HG03432 (cell line): ENCODE measurements around the gene CCDC197.

Experiments used
- ATAC-seq: cut with Tn5 transposase; IDR thresholded peaks from one replicate; pipeline ENCODE4 v1.9.1; 2021; ENCODE audit warnings: mild to moderate bottlenecking, moderate library complexity; ENCODE audit not compliant: unreplicated experiment

The CCDC197 gene

DNA sequence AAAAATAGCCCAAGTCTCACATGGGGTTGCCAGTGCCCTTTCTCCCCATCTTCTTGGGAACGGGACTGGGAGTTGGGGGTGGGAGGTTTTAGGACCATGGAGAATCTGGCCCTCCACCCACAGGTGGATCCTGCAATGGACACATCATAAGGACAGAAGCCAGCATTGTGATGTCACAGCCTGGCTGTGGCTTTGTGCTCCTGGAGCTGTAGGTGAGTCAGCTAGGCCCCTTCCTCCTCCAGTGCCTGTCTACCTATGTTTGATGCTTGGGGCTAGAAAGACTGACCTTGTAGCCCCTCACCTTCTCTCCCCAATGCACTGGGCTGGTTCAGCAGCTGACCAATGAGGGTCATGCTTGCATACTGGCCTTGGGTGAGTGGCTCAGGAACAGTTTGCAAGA lies at the start of gene CCDC197:
CCDC197 (plus strand) TSS at position 220 of the 400 bp plus-strand sequence. CDS start 831 bp downstream, outside the sequence.
- ATAC-seq = no peak

DNA sequence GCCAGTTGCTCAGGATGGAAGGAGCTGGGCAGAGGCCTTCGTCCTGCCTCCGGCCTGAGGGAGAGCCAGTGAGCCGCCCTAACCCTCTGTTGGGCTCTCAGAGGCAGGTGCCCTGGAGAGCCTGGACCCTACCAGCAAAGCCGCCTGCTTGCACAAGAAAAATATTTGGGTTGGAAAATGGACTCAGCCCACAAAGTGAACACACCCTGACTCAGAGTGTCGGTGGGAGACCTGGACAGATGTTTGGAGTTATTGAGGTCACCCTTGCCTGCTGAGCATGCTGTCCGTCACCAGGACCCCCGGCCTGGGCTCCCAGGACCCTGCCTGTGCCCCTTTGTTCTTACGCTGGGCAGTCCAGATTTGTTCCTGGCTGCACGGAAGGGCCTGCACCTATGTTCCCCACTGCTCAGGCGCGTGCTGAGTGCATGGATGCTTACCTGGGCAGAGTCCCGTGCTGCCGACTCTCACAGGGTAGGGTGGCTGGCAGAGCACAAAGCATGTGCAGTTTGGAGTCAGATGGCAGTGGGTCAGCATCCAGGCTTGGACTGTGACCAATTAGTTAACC lies 47.5 kb upstream of the CCDC197 start:
- ATAC-seq = no peak

DNA sequence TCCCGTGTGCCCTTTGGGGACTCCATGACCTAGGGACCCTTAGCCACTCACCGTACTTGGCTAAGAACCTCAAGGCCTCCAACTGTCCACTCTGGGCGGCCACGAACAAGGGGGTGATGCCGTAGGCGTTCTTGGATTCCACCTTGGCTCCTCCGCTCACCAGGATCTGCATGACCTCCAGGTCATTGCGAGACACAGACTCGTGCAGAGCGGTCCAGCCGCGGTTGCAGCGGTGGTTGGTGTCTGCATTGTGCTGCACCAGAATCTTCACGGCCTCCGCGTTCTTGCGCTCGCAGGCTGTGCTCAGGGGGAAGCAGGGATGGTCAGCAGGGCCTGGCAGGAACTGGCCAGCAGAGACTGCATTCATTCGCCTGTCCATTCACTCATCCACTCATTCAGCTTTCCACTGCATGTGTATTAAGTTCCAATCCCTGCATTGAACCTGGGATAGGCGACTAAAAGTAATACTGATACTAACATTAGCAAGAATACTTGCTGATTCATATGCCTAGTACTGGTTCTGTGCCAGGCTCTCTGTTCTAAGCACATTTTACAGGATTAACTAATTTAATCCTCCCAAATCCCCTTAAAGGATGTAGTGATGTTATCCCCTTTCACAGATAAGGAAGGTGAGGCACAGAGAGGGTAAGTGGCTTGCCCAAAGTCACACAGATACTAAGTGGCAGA lies 46.0 kb upstream of the CCDC197 start:
- ATAC-seq = no peak

- no peak for ATAC-seq
Measured at GRCh38 chr14:93951635-93952540, 45.2 kb upstream of the CCDC197 start.

DNA sequence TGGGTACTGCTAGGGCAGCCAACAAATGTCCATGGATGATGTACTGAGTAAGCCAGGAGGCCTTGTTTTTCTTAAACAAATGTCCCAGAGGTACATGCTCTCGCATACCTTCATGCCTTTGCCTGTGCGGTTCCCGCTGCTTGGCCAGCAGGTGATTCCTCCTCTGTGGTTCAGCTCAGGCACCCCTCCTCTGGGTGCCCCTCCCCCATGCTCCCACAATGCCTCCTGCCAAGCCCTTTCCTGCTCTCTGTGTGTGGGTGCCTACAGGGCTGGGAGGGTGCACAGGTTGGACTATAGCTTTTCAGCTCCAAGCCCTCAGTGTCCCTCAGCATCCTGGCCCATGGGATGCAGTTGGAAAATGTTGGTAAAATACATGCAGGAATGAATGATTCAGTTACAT lies 44.3 kb upstream of the CCDC197 start:
- ATAC-seq = no peak

- ATAC-seq = no peak
Measured at GRCh38 chr14:93953263-93953662, 43.8 kb upstream of the CCDC197 start.

DNA sequence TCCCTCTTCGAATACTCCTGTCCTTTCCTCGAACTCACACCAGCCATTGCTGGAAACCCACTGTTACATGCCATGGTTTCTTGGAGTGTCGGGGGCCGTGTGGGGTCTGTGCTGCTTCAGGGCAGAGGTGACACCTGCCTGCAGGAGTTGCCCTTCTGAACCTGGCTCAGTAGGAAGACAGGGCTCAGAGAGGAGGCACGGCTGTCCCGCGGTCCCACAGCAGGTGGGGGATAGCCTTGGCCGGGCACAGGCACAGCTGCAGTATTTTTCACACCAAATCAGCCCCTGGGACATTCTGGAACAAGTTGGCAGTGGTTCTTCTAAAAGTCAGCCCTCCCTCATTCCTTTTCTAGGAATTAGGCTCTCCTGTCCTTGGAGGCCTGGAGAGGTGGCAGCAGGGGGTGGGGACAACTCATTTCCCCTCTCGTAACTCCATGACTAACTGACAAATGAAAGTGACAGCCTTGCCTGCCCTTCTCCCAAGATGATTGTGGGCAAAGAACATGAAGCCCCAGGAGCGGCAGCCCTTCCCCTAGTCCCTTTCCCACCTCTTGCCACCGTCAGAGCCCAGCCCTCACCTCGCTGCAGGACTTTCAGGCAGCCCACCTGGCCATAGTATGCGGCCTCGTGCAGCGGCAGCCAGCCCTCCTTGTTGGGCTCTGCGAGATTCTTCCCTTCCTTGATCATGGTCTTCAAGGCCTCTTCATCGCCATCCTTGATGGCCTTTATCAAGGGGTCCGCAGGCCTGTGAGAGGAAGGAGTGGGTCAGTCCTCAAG lies 43.2 kb upstream of the CCDC197 start:
- no peak for ATAC-seq

GRCh38 chr14:93954516-93954830 lies 42.6 kb upstream of the CCDC197 start:
- ATAC-seq = no peak

- ATAC-seq = no peak
Measured at GRCh38 chr14:93954900-93955849, 41.9 kb upstream of the CCDC197 start.

- no peak for ATAC-seq
Measured at GRCh38 chr14:93955850-93956481, 41.1 kb upstream of the CCDC197 start.

- no peak for ATAC-seq
Measured at GRCh38 chr14:93956514-93957332, 40.4 kb upstream of the CCDC197 start.

DNA sequence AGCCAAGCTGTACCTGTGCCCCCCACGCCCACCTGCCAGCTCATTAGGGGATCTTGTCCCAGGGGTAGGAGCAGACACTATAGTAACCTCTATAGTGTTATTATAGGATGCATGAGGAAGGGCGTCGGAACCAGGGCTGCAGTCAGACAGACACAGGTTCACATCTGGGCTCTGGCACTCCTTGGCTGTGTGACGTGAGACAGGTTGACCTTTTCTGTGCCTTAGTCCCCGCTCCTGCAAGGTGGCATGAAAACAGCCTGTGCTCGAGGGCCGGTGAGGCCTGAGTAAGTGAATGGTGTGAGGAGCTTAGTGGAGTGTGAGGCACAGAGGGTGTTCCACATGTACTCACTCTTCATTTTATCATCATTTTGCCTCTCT lies 39.8 kb upstream of the CCDC197 start:
- no peak for ATAC-seq

DNA sequence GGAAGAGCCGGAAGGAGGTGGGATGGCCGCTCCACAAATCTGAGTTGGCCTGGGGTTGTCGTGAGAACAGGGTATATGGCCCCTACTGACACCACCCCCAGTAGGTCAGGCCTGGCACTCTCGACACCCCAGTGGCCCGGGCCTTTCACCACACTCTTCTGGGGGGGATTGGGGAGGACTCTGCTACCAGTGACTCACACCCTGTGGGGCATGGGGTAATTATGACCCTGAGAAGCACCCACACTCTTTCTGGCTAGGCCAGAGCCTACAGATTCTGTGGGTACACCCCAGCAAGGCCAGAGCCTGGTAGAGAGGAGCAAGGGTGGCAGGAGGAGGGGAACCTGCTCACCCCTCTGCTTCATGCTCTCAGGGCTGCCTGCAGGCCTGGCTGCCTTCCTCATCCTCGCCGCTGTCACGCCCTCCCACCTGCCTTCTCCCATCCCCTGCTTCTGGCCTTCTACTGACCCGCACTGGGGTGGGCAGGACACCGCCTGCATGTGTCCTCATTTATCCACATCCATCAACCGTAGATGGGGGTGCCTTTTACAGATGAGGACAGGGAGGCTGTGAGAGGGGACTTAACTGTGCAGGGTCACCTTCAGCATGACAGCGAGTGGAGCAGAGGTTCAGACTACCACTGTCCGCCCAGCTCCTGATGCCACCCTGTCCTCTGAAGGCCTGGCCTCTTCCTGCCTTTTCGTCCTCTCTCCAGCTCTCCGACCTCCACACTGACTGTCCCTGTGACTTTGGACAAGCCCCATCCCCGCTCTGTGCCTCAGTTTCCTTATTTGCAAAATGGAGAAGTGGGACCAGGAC lies 39.1 kb upstream of the CCDC197 start:
- no peak for ATAC-seq

DNA sequence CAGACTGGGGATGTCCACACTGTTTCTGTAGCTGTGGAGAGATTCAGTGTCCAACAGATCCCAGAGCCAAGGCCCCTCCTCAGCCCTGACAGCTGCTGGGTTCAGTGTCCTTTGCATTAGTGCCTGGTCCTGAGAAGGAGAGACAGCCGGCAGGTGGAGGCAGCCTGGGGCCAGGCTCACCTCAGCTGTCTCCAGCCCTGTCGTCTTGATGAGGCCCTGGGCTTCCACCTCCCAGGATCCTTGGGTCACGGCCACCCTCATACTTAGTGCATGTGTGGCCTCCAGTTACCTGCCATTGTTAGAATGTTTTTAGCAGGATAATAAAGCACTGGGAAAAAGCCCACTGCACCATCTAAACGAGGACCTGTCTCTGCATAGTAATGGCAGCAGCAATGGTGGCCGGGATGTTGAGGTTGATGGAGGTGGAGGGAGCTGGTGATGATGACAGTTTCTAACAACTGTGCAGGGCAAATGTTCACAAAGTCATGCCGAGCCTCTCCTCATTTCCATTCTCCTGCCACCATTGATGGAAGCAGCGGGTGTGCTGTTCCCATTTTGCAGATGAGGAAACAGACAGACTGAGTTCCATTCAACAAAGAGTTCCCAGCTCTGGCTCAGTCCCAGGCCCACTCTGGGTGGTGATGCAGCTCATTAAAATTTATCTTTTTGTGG lies 38.4 kb upstream of the CCDC197 start:
- no peak for ATAC-seq

GRCh38 chr14:93959239-93960107 lies 37.6 kb upstream of the CCDC197 start:
- ATAC-seq = peak; percentile 73

GRCh38 chr14:93960108-93960475 lies 37.0 kb upstream of the CCDC197 start:
- ATAC-seq = no peak
